Gastroesophageal sphincter (tissue), 3 donors: ENCODE measurements around the gene FAAP20.

Experiments
- CTCF ChIP-seq, 4 experiments: fragments of 200-600 bp in 2 of 4; fragments of 450-650 bp in 2 of 4; sonication (generic) in 1 of 4; IDR thresholded peaks; one replicate each; pipeline ENCODE4 v1.5.1; 2017 to 2019; ENCODE audit warnings: antibody characterized with exemption in 4 of 4, mild to moderate bottlenecking in 2 of 4, moderate library complexity in 2 of 4
- EP300 ChIP-seq: sonication (generic); formaldehyde crosslinking; IDR thresholded peaks from one replicate; pipeline ENCODE4 v1.6.1; 2017; ENCODE audit warnings: antibody characterized with exemption, mild to moderate bottlenecking
- POLR2A ChIP-seq, 2 donors: fragments of 450-650 bp; IDR thresholded peaks; one replicate each; pipeline ENCODE4 v1.6.1; 2017; ENCODE audit warnings: antibody characterized with exemption in 2 of 2, mild to moderate bottlenecking in 2 of 2, moderate library complexity in 1 of 2
- POLR2AphosphoS5 ChIP-seq: sonication (generic); formaldehyde crosslinking; IDR thresholded peaks from one replicate; pipeline ENCODE4 v1.6.1; 2017; ENCODE audit warnings: antibody characterized with exemption

- TF ChIP-seq CTCF (IDR thresholded peaks at IDR 0.05) (no peak), POLR2A (IDR thresholded peaks at IDR 0.05) (no peak), EP300 (no peak), POLR2AphosphoS5 (no peak)
Observed at GRCh38 chr1:2184934-2185333, 9.6 kb downstream of the FAAP20 start.
